Measurements from ENCODE around the gene FAR2.
"Not testable (repeated sequence)": the region's sequence is repeated elsewhere in the genome, so short reads cannot be mapped to it uniquely, and the experiment has no call there.

The FAR2 gene

DNA sequence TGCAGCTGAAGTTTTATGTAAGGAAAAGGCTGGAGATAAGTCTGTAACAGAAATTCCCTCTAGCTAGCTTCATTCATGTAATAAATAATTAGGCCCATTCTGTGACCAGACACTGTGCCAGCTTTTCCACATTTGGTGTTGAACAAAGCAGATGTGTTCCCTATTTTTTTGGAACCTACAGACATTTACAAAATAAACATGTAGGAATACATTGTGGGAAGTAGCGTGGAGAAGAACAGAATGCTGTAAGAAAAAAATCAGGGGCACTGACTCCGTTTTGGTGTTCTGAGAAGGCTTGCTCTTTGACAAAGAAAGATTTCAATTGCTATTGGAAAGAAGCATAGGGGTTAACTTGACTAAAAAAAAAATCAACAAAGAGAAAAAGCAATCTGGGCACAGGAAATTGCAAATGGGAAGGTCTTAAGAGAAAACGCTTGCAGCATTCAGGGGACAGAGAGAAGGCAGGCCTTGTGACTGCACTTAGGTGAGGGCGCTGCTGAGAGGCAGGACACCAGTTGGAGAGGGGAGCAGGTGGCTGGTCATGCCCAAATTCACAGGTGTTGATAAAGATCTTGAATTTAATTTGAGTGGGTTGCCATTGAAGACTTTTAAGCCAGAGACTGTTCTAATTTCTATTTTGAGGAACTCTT lies 4.0 kb downstream of the FAR2 start:
- DNase-seq (ENCODE audit: low spot score): no peak

DNA sequence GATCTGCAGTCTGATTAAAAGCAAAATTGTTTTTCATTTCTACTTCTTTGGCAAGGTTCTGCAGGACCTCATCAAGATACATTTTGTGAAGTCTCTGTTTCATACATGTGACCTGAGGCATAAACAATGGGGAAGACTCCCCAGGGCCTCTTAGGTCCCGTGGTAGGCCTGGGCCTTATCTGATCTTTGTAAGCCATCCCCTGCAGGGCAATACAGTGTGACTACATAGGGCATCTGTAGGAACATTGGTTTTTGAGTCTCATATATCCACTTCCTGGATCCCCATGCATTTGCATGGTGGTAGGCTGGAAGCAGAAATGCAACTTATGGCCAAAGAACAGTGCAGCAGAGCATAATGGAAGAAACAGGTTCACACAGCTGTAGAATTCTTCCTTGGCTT lies 6.0 kb downstream of the FAR2 start:
- DNase-seq (ENCODE audit: low spot score): no peak

DNA sequence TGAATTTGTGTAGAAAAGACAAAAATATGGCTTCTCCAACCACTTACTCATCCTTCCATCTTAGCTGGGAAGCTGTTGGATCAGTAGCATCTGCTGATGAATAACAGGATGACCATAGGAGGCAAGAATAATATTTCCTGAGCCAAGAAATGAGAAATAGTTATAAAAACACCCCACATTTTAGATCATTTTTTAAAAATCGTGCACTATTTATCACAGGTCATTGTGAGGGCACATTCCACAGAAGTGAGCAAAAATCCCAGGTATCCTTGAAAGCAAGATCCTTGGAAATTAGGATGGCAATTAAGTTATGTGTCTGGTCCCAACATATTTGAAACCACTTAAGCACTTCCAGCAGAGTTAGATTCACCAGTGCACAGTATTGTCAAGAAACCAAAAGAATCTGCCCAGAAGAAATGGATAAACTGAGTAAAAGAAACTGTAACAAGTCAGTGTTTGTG lies 8.4 kb downstream of the FAR2 start:
- DNase-seq (ENCODE audit: low spot score): no peak

DNA sequence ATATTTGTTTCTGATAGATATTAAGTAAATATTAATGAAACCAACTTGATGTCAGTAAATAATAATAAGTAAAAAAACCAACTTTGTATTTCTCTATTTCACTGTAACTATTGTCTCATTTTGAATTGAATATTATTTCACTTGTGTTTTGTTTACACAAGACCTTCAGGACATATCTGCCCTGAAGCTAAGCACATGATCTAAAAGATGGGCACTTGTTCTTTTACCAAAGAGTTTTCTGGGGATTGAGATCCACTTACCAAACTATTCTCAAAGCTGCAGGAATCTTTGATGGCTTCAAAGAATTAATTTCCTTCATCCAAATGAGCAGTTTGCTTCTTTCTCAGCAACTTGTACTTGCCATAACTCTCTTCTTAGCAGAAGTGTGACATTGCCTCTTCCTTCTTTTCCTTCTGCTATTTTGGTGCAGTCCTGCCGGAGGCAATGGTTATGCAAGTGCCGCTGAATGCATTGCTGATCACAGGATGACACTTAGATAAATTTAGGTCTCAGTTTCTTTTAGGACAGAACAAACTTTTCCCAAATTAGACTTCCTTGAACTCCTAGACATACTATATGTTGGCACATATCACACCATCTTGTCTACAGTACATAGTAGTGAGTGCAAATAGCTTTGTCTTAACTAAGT lies 9.2 kb downstream of the FAR2 start:
- DNase-seq (ENCODE audit: low spot score): no peak

DNA sequence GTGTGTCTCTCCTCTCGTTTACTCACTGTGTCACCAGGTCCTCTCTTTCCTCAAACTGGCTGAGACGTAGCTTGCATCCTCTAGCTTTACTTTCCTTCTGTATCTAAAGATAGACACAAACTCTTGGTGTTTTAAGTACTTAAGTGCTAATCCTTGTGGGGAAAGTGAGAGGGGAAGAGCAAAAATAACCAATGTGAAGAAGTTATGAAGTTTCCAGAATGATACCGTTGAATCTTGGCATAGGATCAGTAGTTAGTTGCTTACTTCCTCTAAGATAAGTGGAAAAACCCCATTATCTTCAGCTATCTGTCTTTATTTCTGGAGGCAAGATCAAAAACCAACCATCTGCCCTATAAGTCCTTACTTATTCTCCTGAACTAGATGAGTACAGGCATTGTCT lies 10.6 kb downstream of the FAR2 start:
- no peak for DNase-seq (ENCODE audit: low spot score)

DNA sequence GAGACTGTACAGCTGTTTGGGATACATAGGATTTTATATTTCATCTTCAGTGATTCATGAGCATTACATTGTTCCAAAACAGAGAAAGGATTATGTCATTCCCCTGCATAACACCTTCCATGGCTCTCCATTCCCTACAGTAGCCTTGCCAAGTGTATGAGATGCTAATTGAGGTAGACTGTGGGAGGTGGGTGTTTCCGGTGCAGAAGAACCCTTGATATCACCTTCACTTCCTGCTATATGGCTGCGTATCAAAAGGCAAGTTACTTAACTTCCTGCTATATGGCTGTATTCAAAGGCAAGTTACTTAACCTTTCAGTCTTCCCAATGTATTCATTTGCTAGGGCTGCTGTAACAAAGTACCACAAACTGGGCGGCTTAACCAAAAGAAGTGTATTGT lies 11.2 kb downstream of the FAR2 start:
- no peak for DNase-seq (ENCODE audit: low spot score)

DNA sequence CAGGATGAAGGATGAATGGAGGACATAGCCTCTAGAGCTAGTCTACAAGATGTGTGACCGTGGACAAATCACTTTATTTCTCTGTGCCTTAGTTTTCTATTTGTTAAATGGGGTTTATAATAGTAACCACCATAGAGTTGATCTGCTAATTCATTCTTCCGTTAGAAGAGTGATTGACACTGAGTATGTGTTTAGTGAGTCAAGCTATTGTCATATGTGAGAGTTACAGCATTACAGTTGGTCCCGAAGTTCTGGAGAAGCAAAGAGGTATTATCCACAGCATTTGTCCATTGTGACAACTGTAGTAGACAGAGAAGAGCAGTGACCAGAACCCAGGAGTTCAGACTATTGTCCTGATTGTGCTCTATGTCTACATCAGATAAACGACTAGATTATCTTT lies 14.1 kb downstream of the FAR2 start:
- no peak for DNase-seq (ENCODE audit: low spot score)

DNA sequence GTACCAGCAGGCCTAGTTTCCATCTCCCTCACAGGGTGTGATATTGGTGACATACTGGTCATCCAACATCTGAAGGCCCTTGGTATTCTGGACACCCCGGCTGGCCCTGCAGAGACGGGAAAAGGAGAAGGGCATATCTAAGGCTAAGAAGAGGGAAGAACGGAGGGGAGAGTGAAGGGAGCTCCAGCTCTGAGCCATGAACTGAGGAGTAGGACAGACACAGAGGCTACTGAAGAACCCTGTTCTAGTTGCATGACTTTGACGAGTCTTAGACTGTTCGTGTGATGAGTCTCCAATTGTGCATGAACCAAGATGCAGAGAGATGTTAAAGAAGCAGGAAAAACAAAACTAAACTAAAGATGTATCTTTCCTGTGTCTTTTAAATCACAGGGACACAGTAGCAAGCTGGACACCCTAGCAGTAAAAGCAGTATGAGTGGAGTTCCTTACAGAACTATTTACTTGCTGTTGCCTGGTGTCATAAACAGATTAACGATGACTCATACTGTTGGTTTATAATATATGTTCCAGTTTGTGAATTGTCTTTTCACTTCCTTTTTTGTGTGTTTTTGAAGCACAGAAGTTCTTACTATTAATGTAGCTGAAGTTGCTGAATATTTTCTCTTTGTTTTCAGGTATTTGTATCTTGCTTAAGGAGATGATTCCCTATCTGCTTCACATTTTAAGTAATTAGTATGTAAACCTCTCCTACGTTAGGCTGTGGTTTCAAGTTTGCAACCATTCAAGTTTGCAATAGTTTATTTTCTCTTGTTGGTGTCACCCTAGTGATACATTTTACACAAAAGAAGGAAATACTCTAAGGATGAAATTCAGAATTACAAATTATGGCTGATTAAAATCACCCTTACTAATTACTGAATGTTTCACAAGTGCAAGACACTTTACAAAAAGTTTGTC lies 15.7 kb downstream of the FAR2 start:
- no peak for DNase-seq (ENCODE audit: low spot score)

DNA sequence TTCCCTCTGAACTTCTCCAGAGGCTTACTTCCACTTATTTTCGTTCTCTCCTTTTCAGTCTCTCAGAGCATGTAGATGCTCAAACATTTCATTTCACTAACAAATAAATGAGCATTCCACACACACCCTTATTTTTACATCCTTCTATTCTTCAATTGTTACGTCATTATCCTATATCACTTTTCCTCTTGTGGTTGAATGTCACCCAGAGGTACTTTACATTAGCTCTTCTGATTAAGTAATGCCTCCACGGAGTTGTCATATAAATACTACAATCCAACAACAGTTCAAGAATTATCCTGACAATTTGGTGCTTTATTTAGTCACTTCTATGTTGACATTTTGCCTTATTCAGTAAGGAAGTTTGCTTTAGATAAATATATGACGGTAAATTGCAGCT lies 18.4 kb downstream of the FAR2 start:
- no peak for DNase-seq (ENCODE audit: low spot score)

DNA sequence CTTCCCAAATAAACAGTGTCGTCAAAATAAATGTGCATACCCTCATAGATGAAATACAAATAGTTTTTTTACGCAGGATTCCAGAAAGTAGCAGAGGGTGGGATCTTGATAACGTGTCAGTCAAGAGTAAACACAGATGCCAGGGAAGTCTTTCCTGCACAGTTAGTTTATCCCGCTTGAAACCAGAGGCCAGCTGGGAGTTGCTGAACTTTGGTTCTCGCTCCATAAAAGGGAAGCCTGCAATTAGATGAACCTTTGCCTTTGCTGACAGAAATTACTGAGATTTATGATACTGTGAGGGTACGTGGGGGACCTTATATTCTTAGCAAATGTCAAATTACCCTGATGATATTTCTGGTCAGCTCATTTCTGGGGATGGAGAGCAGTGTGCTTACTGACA lies 18.9 kb downstream of the FAR2 start:
- DNase-seq (ENCODE audit: low spot score): no peak

DNA sequence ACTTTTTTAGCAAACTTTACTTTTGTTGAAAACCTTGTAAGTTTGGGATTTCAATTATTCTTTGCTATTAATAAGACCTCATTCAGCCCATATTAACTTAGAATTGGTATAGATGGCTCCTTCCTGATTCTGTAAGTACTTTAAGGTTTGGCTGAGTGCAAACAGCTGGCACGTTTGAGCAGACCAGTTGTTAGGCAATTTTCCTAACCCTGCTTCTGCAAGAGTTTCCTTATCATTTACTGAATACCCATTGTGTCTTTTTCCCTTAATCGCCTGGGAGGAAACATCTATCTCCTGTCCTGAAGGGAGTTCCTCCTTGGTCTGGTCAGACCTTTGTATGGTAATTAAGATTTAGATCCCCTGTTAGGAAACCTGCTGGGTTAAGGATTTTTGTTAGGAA lies 20.9 kb downstream of the FAR2 start:
- not testable (repeated sequence) for DNase-seq (ENCODE audit: low spot score)

DNA sequence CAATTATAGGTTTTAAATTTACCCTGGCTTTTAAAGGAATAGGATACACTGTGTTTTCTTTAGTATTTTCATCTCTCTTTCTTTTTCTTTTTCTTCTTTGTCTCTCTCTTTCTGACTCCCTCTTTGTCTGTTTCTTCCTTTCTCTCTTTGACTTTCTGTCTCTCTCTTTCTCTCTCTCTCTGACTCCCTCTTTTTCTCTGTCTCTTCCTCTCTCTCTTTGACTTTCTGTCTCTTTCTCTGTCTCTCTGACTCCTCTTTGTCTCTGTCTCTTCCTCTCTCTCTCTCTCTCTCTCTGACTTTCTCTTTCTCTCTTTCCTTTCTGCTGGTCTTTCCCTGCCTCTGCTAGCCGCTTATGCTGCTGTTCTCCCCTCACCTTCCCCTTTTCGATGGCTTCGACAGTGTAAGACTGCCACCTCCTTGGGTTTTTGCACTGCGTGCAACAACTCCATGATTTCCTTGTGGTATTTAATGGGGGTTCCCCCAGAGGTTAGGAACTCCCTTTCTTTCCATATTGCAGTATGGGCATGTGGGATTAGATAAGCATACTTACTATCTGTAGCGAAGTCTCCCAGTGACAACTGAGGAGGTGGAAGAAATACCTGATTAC lies 21.5 kb downstream of the FAR2 start:
- DNase-seq (ENCODE audit: low spot score): not testable (repeated sequence)

DNA sequence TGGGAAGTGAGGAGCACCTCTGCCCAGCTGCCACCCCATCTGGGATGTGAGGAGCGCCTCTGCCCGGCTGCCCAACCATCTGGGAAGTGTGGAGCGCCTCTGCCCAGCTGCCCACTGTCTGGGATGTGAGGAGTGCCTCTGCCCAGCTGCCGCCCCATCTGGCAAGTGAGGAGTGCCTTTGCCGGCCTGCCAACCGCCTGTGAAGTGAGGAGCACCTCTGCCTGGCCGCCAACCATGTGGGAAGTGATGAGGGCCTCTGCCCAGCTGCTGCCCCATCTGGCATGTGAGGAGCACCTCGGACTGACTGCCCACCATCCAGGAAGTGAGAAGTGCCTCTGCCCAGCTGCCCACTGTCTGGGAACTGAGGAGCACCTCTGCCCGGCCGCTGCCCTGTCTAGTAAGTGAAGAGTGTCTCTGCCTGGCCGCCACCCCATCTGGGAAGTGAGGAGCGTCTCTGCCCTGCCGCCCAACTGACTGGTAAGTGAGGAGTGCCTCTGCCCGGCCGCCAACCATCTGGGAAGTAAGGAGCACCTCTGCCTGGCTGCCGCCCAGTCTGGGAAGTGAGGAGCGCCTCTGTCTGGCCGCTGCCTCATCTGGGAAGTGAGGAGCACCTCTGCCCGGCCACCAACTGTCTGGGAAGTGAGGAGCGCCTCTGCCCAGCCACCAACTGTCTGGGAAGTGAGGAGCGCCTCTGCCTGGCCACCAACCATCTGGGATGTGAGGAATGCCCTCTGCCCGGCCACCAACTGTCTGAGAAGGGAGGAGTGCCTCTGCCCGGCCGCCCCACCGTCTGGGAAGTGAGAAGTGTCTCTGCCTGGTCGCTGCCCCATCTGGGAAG lies 22.6 kb downstream of the FAR2 start:
- DNase-seq (ENCODE audit: low spot score): no peak

DNA sequence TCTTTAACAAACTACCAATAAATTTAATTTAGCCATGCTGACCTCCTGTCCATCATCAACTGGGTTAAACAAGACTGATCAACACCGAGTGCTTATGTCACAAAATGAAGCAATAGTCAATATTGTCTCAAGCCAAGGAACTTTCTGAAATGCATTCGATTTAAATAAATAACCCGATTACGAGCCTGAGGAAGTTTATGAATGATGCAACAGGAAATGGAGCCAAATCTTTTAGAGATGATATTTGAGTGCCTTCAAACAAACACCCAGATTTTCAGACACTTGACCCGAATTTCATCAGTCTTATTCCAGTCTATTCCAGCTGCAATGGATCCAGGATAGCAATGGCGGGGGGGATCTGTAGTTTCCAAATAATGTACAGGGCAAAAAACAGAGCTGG lies 27.9 kb downstream of the FAR2 start:
- no peak for DNase-seq (ENCODE audit: low spot score)

DNA sequence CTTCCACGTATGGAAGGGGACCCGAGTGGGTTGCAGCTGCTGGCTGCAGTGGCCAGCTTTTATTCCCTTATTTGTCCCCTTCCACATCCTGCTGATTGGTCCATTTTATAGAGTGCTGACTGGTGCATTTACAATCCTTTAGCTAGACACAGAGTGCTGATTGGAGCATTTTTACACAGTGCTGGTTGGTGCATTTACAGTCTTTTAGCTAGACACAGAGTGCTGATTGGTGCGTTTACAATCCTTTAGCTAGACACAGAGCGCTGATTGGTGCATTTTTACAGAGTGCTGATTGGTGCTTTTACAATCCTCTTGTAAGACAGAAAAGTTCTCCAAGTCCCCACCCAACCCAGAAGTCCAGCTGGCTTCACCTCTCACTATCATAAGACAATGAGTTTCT lies 33.2 kb downstream of the FAR2 start:
- DNase-seq (ENCODE audit: low spot score): not testable (repeated sequence)

DNA sequence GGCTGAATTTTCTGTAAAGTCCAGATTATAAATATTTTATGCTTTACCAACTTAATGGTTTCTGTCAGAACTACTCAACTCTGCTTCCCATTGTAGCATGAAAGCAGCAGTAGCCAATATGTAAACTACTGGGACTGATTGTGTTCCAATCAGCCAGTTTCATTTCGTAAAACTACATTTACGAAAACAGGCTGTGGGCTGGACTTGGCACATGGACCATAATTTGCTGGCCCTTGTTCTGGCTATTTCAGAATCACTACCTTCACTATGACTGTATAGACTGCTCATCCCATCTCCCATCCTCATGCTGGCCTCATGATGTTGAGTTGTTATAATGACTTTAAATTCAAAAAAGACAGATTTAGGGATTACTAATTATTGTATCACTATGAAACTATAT lies 38.7 kb downstream of the FAR2 start:
- DNase-seq (ENCODE audit: low spot score): no peak

DNA sequence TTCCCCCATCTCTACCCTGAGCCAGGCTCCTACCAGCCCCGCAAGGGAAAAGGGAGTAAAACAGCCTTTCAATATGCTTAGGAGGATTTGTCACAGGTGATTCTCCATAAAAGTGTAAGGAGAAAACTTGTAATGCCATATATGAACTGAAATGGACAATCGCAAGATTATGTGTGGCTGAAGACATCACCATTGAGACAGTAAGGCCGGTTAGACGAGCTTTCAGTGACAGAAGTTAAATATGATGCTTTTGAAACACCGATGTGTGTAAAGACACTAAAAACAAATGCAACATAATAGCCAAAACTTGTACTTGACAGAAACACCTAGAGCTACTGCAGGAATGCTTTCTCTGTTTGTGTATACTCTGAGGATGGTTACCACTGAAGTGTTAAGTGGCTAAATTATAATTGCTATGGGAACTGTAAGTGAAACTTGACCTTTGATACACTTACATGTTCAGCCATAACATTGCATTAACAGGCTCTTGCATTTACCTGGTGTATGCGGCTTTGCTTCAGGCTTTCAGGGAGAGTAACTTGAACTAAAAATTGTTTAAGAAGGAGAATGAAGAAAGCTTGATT lies 42.3 kb downstream of the FAR2 start:
- DNase-seq (ENCODE audit: low spot score): no peak

DNA sequence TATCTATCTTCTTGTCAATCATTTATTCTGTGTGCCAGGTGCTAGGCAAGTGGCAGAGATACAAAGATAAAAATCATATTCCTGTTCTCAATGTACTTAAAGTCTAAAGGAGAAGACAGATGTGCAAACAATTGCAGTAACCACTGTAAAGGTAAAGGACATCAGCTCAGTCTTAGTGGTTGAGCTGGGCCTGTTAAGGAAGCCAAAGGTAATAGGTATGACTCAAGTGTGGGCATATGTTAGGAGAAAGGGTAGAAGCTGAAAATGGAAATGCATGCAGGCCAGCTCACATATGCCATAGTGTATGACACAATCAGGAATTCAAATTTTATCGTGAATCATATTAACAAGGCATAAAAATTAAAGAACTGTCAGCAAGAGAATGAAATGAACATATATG lies 49.8 kb downstream of the FAR2 start:
- DNase-seq (ENCODE audit: low spot score): no peak

DNA sequence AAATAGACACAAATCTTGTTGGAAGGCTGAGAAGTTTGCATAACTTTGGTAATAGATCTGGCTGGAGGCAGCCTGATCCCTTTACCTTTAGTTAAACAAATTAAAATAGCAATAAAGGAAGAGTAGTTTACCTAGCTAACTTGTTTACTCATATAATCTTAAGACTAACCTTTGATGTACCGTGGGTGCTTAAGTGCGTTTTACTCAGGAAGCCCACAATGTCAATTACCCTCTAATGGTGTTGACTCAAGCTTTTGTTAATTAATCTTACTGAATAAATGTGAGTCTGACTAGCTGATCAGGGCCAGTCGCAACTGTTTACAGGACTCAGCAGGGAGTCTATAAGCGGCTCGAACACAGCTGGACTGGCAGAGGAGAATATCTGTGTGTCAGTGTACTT lies 51.5 kb downstream of the FAR2 start:
- DNase-seq (ENCODE audit: low spot score): no peak

DNA sequence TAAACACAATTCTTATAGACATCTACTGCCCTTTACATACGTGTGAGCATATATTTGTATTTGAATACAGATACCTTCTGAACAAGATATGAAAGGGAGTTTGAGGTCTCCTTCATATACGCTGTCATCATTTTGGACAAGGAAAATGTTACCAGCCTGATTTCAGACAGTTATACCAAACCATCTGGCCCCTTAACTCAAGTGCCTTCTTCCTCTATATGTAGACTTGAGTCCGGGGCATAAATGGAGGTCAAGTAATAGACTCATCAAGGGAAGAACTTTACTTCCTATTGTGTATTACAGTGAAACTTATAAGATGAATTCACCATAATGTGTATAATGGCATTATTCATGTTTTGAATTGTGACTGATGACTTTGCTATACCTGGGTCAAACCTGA lies 52.2 kb downstream of the FAR2 start:
- DNase-seq (ENCODE audit: low spot score): no peak

DNA sequence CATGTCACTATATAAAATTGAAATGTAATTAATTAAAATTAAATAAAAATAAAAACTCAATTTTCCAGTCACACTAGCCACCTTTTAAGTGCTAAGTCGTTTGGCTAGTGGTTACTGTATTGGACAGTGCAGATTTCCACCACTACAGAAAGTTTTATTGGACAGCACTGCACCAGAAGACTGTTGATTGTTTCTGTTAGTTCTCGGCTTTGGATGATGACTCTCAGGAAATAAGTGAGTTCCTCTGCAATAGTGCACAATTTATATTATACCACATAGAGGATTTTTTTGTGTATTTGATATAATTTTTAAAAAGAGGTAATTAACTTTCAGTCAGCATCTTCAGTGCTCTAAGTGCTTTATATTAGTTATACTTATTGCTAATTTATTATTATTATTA lies 52.7 kb downstream of the FAR2 start:
- no peak for DNase-seq (ENCODE audit: low spot score)
